ENCODE data around the gene CAPN8.
A peak's percentile ranks its signal among the peaks of the same experiment; 100 is the strongest.
"Not testable (repeated sequence)": the region's sequence is repeated elsewhere in the genome, so short reads cannot be mapped to it uniquely, and the experiment has no call there.

Gene CAPN8

DNA sequence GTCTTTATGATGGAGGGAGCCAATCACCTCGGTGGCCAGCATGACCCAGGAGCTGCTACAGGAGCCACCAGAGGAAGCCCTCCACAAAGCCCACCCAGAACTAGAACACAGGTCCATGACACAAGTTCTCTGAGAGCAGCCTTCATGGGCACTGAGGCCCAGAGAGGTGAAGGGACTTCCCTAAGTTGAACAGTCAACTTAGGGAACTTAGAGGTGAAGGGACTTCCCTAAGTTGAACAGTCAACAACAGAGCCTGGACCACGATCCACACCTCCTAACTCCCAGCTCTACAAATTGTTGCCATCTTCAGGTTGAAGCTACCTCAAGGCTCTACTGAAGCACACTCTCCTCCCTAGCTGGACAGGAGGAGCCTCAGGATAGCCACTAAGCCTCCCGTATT, 139.5 kb downstream of the CAPN8 start:
- no peak for DNase-seq (ENCODE audit: low read depth in 2 of 2)

DNA sequence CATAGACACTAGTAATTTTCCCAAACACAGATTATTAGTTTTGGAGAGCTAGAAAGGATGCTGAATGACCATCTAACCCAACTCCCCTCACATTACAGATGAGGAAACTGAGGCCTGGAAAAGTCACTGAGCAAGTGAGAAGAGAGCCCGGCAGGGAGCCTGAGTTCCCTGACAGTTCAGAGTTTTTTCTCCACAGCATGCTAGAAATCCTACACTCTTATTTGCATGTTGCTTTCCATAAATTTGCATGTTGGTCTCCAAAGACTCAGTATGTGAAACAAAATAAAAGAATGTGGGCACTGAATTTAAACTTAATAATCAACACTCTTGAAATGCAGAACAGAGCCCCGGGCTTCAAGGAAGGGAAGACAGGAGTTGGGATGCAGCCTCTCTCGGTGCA, 140.0 kb downstream of the CAPN8 start:
- no peak for DNase-seq (ENCODE audit: low read depth in 2 of 2)

GRCh38 chr1:223524930-223525451, 140.5 kb downstream of the CAPN8 start:
- no peak for DNase-seq (ENCODE audit: low read depth in 2 of 2)

DNA sequence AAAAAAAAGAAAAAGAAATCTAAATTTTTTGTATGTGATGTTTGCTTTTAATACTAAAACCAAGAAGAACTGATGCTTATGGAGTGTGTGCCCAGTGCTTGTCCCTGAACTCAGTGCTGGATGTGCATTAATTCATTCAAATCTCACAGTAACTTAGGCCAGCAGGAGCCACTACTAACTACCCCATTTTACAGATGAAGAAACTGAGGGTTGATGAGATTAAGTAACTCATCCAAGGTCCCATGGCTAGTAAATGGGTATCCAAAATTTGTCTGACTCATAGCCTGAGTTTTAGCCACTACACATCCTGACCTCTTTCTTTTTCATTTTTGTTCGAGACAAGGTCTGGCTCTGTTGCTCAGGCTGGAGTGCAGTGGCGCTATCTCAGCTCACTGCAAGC, 144.4 kb downstream of the CAPN8 start:
- no peak for DNase-seq (ENCODE audit: low read depth in 2 of 2)

DNA sequence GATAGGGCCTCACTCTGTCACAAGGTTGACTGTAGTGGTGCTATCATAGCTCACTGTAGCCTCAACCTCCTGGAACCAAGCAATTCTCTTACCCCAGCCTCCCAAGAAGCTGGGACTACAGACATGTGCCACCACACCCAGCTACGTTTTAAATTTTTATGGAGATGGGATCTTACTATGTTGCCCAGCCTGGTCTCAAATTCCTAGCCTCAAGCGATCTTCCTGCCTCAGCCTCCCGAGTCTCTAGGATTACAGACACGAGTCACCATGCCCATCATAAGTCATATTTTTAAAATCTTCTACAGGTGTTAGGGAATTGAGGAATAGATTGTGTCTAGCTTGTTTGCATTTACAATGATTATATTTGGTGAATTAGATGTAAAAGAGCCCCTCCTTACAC, 145.3 kb downstream of the CAPN8 start:
- no peak for DNase-seq (ENCODE audit: low read depth in 2 of 2)

DNA sequence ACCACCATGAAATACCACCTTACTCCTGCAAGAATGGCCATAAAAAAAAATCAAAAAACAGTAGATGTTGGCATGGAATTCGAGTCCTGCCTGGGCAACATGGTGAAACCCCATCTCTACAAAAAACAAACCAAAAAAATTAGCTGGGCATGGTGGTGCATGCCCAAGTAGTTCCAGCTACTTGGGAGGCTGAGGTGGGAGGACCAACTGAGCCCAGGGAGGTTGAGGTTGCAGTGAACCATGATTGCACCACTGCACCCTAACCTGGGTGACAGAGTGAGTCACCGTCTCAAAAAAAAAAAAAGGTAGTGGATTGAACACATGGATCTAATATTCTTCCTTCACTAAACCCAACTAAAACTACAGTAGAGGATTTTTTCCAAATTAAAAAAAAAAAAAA, 146.4 kb downstream of the CAPN8 start:
- no peak for DNase-seq (ENCODE audit: low read depth in 2 of 2)

- not testable (repeated sequence) for DNase-seq (ENCODE audit: low read depth in 2 of 2)
These were observed 146.9 kb downstream of the CAPN8 start for GRCh38 chr1:223518553-223518952.

DNA sequence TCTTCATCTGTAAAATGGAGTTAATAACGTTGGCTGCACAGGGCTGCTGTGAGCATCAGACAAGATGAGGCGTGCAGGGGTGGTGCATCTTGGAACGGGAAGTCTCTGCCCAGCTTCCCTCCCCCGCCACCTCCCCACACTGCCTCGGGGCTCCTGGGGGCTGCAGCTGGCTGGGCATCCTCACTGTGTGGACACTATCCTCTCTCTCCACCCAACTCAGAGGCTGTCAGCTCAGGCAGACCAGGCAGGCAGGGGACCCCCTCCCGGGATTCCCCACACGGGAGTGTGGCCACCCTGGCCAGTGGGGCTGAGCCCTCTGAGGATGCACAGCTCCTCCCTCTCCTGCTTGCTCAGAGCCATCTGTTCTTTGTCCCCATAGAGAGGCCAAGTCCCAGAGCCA, 149.6 kb downstream of the CAPN8 start:
- no peak for DNase-seq (ENCODE audit: low read depth in 2 of 2)

GRCh38 chr1:223515421-223515820, 150.1 kb downstream of the CAPN8 start:
- DNase-seq (ENCODE audit: low read depth in 2 of 2), result peak in 1 of 2 donors; percentile 9

DNA sequence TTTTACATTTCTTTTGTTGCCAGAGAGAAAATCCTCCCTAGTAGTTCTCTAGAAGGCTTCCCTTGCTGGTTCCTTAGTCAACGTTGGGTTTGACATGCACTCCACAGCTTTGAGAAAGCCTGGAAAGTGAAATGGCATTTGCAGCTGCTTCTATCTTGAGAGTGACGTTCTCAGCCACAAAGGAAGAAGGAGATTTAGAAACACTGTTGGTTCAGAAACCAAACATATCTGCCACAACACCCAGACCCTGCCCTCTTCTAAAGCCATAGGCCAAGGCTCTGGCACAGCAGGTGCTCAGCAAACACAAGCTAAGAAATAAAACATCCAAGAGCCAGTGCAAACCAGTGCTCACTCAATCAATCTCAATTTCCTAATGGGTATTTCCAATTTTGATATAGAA, 150.9 kb downstream of the CAPN8 start:
- no peak for DNase-seq (ENCODE audit: low read depth in 2 of 2)

DNA sequence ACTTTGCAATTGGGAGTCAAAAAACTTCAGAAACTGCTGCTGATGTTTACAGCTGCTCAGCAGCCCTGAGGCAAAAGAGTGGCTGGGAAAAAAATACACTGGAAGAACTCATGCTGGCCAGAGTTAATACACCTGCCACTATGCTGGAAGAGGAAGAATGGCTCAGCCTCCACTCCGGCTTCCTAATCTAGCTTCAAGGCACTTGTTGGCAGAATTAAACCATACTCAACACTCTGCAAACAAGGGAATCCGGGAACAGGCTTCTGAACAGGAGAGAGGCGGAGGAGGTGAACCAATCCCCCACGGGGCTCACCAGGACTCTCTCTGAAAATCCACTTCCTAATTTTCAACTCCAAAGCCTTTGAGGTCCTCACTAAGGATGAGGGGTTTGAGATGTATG, 152.2 kb downstream of the CAPN8 start:
- DNase-seq (ENCODE audit: low read depth in 2 of 2), result no peak

DNA sequence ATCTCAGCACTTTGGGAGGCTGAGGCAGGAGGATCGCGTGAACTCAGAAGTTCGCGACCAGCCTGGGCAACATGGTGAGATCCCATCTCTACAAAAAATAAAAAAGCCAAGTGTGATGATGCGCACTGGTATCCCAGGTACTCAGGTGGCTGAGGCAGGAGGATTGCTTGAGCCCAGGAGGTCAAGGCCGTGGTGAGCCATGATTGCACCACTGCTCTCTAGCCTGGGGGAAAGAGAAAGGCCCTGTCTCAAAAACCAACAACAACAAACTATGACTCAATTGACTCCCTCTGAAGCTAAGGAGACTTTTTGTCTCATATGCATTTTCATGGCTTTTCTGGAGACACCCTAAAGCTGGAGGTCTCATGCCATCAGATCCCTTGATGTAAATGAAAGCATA, 153.4 kb downstream of the CAPN8 start:
- DNase-seq (ENCODE audit: low read depth in 2 of 2), result no peak

- no peak for DNase-seq (ENCODE audit: low read depth in 2 of 2)
These were observed 156.7 kb downstream of the CAPN8 start for GRCh38 chr1:223508796-223509195.

- no peak for DNase-seq (ENCODE audit: low read depth in 2 of 2)
These were observed 160.8 kb downstream of the CAPN8 start for GRCh38 chr1:223504741-223505140.

DNA sequence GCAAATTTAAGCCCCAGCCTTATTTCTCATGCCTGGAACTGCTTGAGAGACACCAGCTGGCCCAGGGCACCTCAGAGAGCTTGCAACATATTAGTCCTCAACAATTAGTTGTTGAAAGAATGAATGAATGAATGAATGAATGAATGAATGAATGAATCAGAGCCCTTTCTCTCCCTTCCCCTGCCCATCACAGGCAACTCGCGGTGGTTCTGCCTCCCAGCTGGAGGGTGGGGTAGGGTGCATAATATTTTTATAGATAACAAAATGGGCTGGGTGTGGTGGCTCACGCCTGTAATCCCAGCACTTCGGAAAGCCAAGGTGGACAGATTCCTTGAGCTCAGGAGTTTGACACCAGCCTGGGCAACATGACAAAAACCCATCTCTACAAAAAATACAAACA, 162.2 kb downstream of the CAPN8 start:
- DNase-seq (ENCODE audit: low read depth in 2 of 2), result no peak

GRCh38 chr1:223500560-223501425, 164.7 kb downstream of the CAPN8 start:
- DNase-seq (ENCODE audit: low read depth in 2 of 2), result no peak

DNA sequence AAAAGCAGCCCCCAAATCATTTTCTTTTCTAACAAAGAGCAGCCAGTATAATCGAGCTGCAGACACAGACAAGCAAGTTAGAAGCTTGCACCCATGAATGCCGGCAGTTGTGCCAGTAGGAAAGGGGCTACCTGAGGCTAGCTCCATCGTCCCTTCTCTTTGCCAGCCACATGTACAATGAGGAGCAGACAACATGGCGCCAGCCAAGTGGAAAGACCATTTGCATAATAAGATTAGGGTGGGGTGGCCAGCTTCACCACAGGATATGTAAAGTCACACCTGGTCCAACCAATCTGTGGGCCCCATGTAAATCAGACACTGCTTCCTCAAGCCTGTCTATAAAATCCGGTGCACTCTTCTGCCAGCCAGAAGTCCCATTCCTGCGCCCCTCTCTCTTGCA, 168.6 kb downstream of the CAPN8 start:
- DNase-seq (ENCODE audit: low read depth in 2 of 2), result no peak

GRCh38 chr1:223494926-223495645, 170.4 kb downstream of the CAPN8 start:
- no peak for DNase-seq (ENCODE audit: low read depth in 2 of 2)

- no peak for DNase-seq (ENCODE audit: low read depth in 2 of 2)
These were observed 173.5 kb downstream of the CAPN8 start for GRCh38 chr1:223492044-223492443.
